GM18858 (cell line): ENCODE data around the gene PSAP.
A peak's percentile ranks its signal among the peaks of the same experiment; 100 is the strongest.

ENCODE experiments used
- ATAC-seq: cut with Tn5 transposase; IDR thresholded peaks from one replicate; pipeline ENCODE4 v1.9.1; 2021; ENCODE audit not compliant: unreplicated experiment

PSAP gene

GRCh38 chr10:71770255-71770654 is 80.8 kb downstream of the PSAP start:
- no peak for ATAC-seq

GRCh38 chr10:71769279-71769823 is 81.7 kb downstream of the PSAP start:
- peak; percentile 25 for ATAC-seq

- no peak for ATAC-seq
These were observed 83.5 kb downstream of the PSAP start for GRCh38 chr10:71767420-71768035.

GRCh38 chr10:71766717-71767419 is 84.2 kb downstream of the PSAP start:
- no peak for ATAC-seq
